HL-60 (cell line): Measurements from ENCODE around the gene DEFB124.
"Not testable (repeated sequence)": the region's sequence is repeated elsewhere in the genome, so short reads cannot be mapped to it uniquely, and the experiment has no call there.

ENCODE experiments used
- DNase-seq, 2 experiments: peaks; one replicate each; pipeline ENCODE4 v3.0.0-alpha.2; 2010 to 2020; ENCODE audit warnings: low read depth in 1 of 2, low spot score in 1 of 2
- H3K27ac ChIP-seq: fragments of 250-450 bp; sonication (Bioruptor Pico); replicated peaks from 2 replicates; pipeline ENCODE4 v1.5.1; 2020; ENCODE audit warnings: mild to moderate bottlenecking, moderate library complexity
- H3K27me3 ChIP-seq: fragments of 250-450 bp; sonication (Bioruptor Pico); 2 replicates; pipeline ENCODE4 v1.5.1; 2021; ENCODE audit warnings: mild to moderate bottlenecking, moderate library complexity; ENCODE audit not compliant: insufficient read depth, poor library complexity, severe bottlenecking
- H3K4me3 ChIP-seq: replicated peaks from 2 replicates; pipeline ENCODE4 v1.5.1; 2011; ENCODE audit warnings: mild to moderate bottlenecking, control low read depth, low read length; ENCODE audit not compliant: insufficient read depth
- GABPA ChIP-seq: IDR thresholded peaks from 2 replicates; pipeline ENCODE4 v1.6.1; 2012; ENCODE audit warnings: low read depth
- POLR2AphosphoS5 ChIP-seq: IDR thresholded peaks from 2 replicates; pipeline ENCODE4 v1.6.1; 2012; ENCODE audit warnings: low read depth
- REST ChIP-seq: IDR thresholded peaks from 2 replicates; pipeline ENCODE4 v1.6.1; 2012; ENCODE audit warnings: low read depth; ENCODE audit not compliant: insufficient replicate concordance
- SPI1 ChIP-seq: IDR thresholded peaks from 2 replicates; pipeline ENCODE4 v1.6.1; 2012; ENCODE audit warnings: low read depth, mild to moderate bottlenecking, borderline replicate concordance
- TF ChIP-seq, protein P1 (sequence below): IDR thresholded peaks from one replicate; pipeline ENCODE4 v1.5.1; 2011; ENCODE audit warnings: low read length, control low read depth, inconsistent platforms; ENCODE audit not compliant: insufficient read depth

The DEFB124 gene

GRCh38 chr20:31474097-31474436, 860 bp downstream of the DEFB124 start:
- Histone ChIP-seq H3K27me3 (peaks cover 19% of the 10 kb centered on the region), H3K4me3 (no peak overlapping the region), H3K27ac (no peak overlapping the region)
- no peak for TF ChIP-seq SPI1
- no peak for TF ChIP-seq POLR2AphosphoS5
- TF ChIP-seq GABPA: no peak
- no peak for TF ChIP-seq REST
- TF ChIP-seq, protein P1, sequence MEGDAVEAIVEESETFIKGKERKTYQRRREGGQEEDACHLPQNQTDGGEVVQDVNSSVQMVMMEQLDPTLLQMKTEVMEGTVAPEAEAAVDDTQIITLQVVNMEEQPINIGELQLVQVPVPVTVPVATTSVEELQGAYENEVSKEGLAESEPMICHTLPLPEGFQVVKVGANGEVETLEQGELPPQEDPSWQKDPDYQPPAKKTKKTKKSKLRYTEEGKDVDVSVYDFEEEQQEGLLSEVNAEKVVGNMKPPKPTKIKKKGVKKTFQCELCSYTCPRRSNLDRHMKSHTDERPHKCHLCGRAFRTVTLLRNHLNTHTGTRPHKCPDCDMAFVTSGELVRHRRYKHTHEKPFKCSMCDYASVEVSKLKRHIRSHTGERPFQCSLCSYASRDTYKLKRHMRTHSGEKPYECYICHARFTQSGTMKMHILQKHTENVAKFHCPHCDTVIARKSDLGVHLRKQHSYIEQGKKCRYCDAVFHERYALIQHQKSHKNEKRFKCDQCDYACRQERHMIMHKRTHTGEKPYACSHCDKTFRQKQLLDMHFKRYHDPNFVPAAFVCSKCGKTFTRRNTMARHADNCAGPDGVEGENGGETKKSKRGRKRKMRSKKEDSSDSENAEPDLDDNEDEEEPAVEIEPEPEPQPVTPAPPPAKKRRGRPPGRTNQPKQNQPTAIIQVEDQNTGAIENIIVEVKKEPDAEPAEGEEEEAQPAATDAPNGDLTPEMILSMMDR: no peak
- no peak for DNase-seq

DNA sequence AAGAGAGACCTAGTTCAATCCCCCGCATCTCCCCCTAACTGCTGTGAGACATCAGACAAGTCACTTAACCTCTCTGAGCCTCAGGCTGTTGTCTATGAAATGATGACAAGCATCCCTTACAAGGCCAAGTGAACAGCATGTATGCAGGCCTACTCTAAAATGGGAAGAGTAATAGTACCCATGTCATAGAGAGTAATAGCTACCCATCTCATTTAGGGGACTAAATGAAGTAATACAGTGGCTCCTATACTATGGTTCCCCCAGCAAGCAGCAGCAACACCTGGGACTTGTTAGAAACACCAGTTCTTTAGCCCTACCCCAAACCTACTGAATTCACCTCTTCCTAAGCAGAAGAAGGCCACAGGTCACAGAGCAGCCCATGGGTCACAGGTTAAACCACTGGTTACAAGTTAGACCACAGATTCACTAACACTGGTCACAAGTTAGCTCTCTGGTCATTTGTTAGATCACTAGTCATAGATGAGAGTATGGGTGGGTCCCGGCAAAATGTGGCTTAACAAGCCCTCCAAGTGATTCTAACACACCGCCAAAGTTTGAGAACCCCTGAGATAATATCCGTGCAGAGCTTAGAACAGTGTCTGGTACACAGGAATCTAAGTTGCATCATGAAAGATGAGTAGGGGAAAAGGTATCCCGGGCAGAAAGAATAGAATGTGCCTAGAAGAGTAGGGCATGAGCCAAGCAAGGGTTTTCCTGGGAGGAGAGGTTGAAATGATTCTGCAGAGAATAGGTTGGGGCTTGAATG, 1.4 kb downstream of the DEFB124 start:
- no peak overlapping the region for H3K4me3 ChIP-seq
- no peak overlapping the region for H3K27ac ChIP-seq
- DNase-seq: no peak
- H3K27me3 ChIP-seq: peaks cover 19% of the 10 kb centered on the region
- TF ChIP-seq POLR2AphosphoS5 (no peak), SPI1 (no peak), GABPA (no peak), REST (no peak)
- TF ChIP-seq, protein P1: no peak

DNA sequence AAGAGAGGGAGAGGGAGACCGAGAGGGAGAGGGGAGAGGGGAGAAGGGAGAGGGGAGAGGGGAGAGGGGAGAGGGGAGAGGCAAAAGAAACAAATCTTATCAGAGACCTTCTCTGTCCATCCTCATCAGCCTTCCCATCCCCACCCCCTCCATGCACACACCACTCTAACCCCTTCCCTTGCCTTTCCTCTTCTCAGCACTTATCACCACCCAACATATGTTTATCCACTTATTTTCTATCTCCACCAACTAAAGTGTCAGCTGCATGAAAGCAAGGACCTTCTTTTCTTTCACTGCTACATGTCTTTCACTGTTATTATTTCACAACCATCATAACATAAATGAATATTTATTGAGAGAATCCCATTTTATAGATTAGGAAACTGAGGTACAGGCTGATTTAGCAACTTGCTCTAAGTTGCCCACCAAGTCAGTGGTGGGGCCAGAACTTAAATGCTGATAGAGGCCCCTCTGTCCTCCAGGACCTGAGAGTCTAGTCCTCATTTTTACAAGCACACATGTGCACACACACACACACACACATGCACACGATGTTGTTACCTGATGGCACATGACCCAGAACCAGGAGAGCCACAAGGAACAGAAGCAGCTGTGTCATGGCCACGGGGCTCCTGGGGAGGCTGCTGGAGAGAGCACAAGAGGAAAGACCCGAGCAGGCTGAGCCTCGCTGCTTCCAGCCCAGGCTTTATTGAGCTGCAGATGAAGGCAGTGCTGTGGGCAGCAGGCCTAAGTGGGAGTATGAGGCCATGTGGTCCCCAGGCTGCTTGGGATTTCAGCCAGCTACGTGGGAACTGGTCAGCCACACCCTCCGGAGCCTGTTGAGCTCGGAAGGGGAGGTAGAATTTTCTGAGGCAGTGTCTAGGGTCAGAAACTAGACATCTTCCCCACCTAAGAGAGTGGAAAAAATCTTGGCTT, 2.3 kb downstream of the DEFB124 start:
- DNase-seq: no peak
- no peak for TF ChIP-seq GABPA
- TF ChIP-seq POLR2AphosphoS5: no peak
- TF ChIP-seq, protein P1: no peak
- TF ChIP-seq SPI1: no peak
- TF ChIP-seq REST: no peak

DNA sequence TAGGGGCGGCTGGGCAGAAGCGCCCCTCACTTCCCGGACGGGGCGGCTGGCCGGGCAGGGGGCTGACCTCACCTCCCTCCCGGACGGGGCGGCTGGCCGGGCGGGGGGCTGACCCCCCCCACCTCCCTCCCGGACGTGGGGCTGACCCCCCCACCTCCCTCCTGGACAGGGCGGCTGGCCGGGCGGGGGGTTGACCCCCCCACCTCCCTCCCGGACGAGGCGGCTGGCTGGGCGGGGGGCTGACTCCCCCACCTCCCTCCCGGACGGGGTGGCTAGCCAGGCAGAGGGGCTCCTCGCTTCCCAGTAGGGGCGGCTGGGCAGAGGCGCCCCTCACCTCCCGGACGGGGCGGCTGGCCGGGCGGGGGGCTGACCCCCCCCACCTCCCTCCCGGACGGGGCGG, 4.0 kb downstream of the DEFB124 start:
- H3K27ac ChIP-seq, DNase-seq, H3K4me3 ChIP-seq: not testable (repeated sequence)
- peaks cover 14% of the 10 kb centered on the region for H3K27me3 ChIP-seq

More for the DNA sequence above, 2.3 kb downstream of the DEFB124 start:
- Histone ChIP-seq H3K27me3 (peaks cover 19% of the 10 kb centered on the region), H3K4me3 (no peak overlapping the region), H3K27ac (no peak overlapping the region)
